AG09309 (cell line): Measurements from ENCODE around the gene TMEM163.
"Not testable (repeated sequence)": the region's sequence is repeated elsewhere in the genome, so short reads cannot be mapped to it uniquely, and the experiment has no call there.

Experiments used
- DNase-seq: peaks from one replicate; pipeline ENCODE4 v3.0.0-alpha.2; 2010; ENCODE audit warnings: low read depth
- H3K4me3 ChIP-seq: 2 replicates; pipeline ENCODE4 v1.5.1; 2011; ENCODE audit warnings: mild to moderate bottlenecking, low read depth, low read length, moderate library complexity; ENCODE audit not compliant: control insufficient read depth
- TF ChIP-seq, protein P1 (sequence below): IDR thresholded peaks from 2 replicates; pipeline ENCODE4 v1.5.1; 2011; ENCODE audit warnings: mild to moderate bottlenecking, low read depth, low read length, inconsistent platforms; ENCODE audit not compliant: insufficient read depth, control insufficient read depth; ENCODE audit errors: missing control alignments

Gene TMEM163

DNA sequence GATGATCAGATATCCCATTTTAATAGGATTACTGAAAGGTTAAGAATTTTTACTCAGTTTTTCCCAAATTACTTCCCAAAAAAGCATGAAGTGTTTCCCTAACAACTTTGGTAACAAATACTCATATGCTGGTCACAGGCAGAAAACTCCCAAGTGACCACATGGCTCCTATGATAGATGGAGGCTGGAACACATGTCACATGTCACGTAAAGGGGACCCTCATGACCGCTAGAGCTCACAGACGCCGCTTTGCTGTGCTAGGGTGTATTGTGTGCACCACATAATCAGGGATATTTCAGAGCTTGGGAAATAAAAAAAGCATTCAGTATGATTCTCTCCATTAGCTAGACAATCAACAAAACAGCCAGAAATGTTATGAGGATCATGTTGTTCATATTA lies 228.2 kb downstream of the TMEM163 start:
- TF ChIP-seq, protein P1, sequence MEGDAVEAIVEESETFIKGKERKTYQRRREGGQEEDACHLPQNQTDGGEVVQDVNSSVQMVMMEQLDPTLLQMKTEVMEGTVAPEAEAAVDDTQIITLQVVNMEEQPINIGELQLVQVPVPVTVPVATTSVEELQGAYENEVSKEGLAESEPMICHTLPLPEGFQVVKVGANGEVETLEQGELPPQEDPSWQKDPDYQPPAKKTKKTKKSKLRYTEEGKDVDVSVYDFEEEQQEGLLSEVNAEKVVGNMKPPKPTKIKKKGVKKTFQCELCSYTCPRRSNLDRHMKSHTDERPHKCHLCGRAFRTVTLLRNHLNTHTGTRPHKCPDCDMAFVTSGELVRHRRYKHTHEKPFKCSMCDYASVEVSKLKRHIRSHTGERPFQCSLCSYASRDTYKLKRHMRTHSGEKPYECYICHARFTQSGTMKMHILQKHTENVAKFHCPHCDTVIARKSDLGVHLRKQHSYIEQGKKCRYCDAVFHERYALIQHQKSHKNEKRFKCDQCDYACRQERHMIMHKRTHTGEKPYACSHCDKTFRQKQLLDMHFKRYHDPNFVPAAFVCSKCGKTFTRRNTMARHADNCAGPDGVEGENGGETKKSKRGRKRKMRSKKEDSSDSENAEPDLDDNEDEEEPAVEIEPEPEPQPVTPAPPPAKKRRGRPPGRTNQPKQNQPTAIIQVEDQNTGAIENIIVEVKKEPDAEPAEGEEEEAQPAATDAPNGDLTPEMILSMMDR: no peak
- no peak for DNase-seq
- H3K4me3 ChIP-seq: no peak overlapping the region

DNA sequence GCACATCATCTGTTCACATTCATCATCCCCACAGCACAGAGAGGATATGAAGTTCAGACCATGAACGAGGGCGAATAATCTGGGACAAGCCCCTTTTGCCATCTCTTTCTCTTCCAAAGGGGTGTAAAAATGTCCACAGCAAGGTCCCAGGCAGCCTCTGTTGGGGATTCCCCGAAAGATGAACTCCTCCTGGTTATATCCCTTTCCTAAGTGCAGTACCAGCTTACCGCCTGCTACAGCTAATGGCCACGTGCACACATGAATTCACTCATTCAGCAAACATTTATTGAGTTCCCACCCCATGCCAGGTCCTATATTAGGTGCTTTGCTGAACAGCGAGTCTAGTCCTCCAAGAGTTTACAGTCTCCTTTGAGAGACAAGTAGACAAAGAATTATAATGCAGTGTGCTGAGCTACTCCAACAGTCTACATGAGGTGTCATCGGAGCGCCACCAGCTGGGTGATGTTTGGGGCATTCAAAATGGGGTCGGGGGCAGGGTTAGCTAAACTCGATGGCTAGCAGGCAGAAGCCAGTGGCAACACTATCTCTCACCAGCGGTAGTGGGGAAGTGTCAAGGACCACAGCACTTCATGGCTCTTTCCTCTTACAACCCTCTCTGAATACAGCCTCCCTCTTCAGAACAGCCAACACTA lies 228.9 kb downstream of the TMEM163 start:
- no peak for DNase-seq
- TF ChIP-seq, protein P1: no peak
- no peak overlapping the region for H3K4me3 ChIP-seq

- DNase-seq: no peak
- TF ChIP-seq, protein P1: no peak
- H3K4me3 ChIP-seq: no peak overlapping the region
Measured at GRCh38 chr2:134482766-134483340, 235.9 kb downstream of the TMEM163 start.

DNA sequence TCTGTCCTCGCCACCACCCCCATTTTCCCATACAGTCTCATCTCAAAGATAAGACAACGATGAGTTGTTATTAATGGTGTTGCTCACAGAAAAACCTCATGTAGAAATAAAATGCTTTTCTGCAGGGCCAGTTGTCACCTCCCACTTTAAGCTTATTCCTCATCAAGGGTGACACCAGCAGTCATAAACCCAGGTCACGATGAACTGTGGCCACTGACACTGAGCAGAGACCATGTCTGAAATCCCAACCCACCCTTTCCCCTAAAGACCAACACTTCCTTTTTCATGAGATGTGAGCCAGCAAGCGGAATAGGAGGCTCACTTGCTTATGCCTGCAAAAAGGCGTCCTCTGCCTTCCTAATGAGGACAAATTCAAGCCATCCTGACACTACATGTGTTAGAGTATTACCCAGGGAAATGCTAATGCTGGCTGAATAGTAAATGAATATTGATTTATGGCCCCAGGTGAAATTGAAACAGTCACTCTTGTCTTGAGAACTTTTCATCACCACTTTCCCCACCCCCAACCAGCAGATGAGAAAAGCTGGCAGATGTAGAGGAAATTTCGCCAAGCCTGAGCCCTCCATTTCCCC lies 236.6 kb downstream of the TMEM163 start:
- TF ChIP-seq, protein P1: no peak
- no peak for DNase-seq
- H3K4me3 ChIP-seq: no peak overlapping the region

GRCh38 chr2:134479696-134480330 lies 239.0 kb downstream of the TMEM163 start:
- no peak for DNase-seq
- no peak overlapping the region for H3K4me3 ChIP-seq
- TF ChIP-seq, protein P1: no peak

DNA sequence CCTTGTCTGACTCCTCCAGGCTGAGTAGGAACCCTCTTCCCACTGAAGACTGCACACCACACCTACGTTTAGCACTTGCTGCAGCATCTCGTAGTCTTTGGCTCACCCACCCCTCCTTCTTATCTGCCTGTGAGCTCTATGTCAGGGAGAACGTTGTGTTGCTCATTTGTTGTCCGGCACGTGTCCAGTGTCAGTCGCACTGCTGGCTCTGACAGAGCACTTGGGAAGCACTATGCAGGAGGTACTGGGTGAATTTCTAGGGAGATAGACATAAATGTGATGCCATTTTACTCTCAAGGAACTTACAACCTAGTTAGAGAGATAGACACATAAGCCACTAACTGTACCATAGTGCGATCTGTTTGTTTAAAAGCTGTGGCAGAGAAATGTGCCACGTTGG lies 241.8 kb downstream of the TMEM163 start:
- not testable (repeated sequence) for H3K4me3 ChIP-seq, DNase-seq

DNA sequence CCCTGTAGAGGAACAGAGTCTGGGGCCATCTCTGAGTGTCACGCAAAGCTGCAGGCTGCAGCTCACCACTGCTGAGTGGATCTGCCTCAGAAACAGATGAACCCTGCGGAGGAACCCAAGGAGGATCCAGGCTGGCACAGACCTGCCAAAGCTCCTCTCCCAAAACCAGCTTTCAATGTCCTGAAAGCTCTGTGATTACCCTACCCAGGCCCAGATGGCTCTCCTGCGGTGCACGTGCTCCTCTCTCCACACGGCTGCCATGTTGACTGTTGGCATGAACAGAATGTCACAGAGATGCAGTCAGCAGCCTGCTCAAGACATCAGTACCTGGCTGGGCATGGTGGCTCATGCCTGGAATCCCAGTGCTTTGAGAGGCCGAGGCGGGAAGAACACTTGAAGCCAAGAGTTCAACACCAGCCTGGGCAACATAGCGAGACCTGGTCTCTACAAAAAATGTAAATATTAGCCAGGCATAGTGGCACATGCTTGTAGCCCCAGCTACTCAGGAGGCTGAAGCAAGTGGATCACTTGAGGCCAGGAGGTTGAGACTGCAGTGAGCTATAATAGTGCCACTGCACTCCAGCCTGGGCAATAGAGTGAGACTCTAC lies 248.1 kb downstream of the TMEM163 start:
- no peak overlapping the region for H3K4me3 ChIP-seq
- TF ChIP-seq, protein P1: no peak
- no peak for DNase-seq
